ENCODE measurements around the gene SIRT7.

GRCh38 chr17:81941484-81942166 is 23.6 kb upstream of the SIRT7 start:
- TF ChIP-seq USF1 (IDR thresholded peaks at IDR 0.05): no peak
- no peak for TF ChIP-seq YY1 (IDR thresholded peaks at IDR 0.05; ENCODE audit: low read depth)
- no peak for TF ChIP-seq EGR1 (IDR thresholded peaks at IDR 0.05)
- TF ChIP-seq RAD21 (IDR thresholded peaks at IDR 0.05; ENCODE audit: low read depth): no peak
- TF ChIP-seq EP300 (IDR thresholded peaks at IDR 0.05; ENCODE audit: borderline replicate concordance): no peak
- TF ChIP-seq CEBPB (IDR thresholded peaks at IDR 0.05): no peak
- no peak for TF ChIP-seq CREB1 (IDR thresholded peaks at IDR 0.05; ENCODE audit: low read depth)
- no peak for TF ChIP-seq TEAD4 (IDR thresholded peaks at IDR 0.05)
- no peak for TF ChIP-seq TCF12 (IDR thresholded peaks at IDR 0.05; ENCODE audit: low read depth)
- no peak for TF ChIP-seq FOXM1 (IDR thresholded peaks at IDR 0.05; ENCODE audit: borderline replicate concordance, low read depth)
- no peak for TF ChIP-seq NFIC (IDR thresholded peaks at IDR 0.05)
- no peak for TF ChIP-seq REST (IDR thresholded peaks at IDR 0.05; ENCODE audit: low read depth)
- no peak for TF ChIP-seq MAX (IDR thresholded peaks at IDR 0.05)

All from Ishikawa (cell line).